Left lung (tissue), 10 donors: ENCODE data around the gene MICB. TPM values are rescaled to one million over a fixed set of nuclear protein-coding genes. Genes with fewer than 3 reads are reported as not detected.
"Not testable (repeated sequence)": the region's sequence is repeated elsewhere in the genome, so short reads cannot be mapped to it uniquely, and the experiment has no call there.

Experiments
- ATAC-seq: fragments of 200-7000 bp; cut with Tn5 transposase; one replicate; pipeline ENCODE4 v1.9.1; 2020; ENCODE audit warnings: moderate library complexity
- DNase-seq, 4 donors: peaks; one replicate each; pipeline ENCODE4 v3.0.0-alpha.2; 2013 to 2020
- H3K27ac ChIP-seq, 2 donors: fragments of 200-600 bp; sonication (generic) in 1 of 2; one replicate each; pipeline versions ENCODE4 v1.5.0 to v1.8.0; 2020 to 2021
- H3K27me3 ChIP-seq, 2 donors: fragments of 200-600 bp; sonication (generic) in 1 of 2; one replicate each; pipeline versions ENCODE4 v1.5.0 to v1.8.0; 2020 to 2021
- H3K36me3 ChIP-seq, 2 donors: fragments of 200-600 bp; sonication (generic) in 1 of 2; one replicate each; pipeline versions ENCODE4 v1.5.0 to v1.8.0; 2020 to 2021
- H3K4me1 ChIP-seq, 2 donors: fragments of 200-600 bp; one replicate each; pipeline ENCODE4 v1.8.0; 2021
- H3K4me3 ChIP-seq, 2 donors: fragments of 200-600 bp; sonication (generic) in 1 of 2; one replicate each; pipeline versions ENCODE4 v1.5.0 to v1.8.0; 2020 to 2021; ENCODE audit warnings: mild to moderate bottlenecking in 1 of 2
- H3K9me3 ChIP-seq, 2 donors: fragments of 200-600 bp; sonication (generic) in 1 of 2; one replicate each; pipeline versions ENCODE4 v1.5.0 to v1.8.0; 2020 to 2021
- CTCF ChIP-seq, 2 donors: fragments of 200-600 bp; sonication (generic) in 1 of 2; IDR thresholded peaks; one replicate each; pipeline versions ENCODE4 v1.5.0 to v1.8.0; 2021; ENCODE audit warnings: antibody characterized with exemption in 2 of 2
- intact Hi-C, 2 donors: fragments of 100-400 bp; cut with DNase I; formaldehyde crosslinking; loops; one replicate each; pipeline versions ENCODE4 v1.11.2 to v1.14.2; 2022
- polyA plus RNA-seq, 6 donors: library from polyadenylated mRNA; unstranded; fragments of 120-200 nt; gene quantifications; one replicate each; pipeline ENCODE4 v1.2.1, GENCODE V29; 2013; ENCODE audit not compliant: insufficient read length in 6 of 6
- total RNA-seq, 2 donors: library from RNA; stranded (reverse); fragmentation: NEBNext Ultra II Directional; extraction: Animal tissue kit (Norgen Biotek cat#: 25700); gene quantifications; one replicate each; pipeline ENCODE4 v1.2.1, GENCODE V29; 2021
- donor health status: DM: no; HTN: yes; CAD: no.
- donor health status: DM: no; HTN: no; CAD: no.

MICB gene
- total and polyA plus RNA-seq, 8 donors = 0.80 to 11.3 (median 2.3) TPM

GRCh38 chr6:31498748-31499147 lies 803 bp downstream of the MICB start:
- H3K27ac ChIP-seq = no peak overlapping the region
- intact Hi-C loops = loop anchor here in 1 of 2 donors (10.0 kb wide), 1 partner anchor 96 kb away; the partner anchor contains the start of gene NCR3
- H3K4me1 ChIP-seq = peaks cover 0 to 39% of the 10 kb centered on the region in 2 donors
- no peak for TF ChIP-seq CTCF (IDR thresholded peaks at IDR 0.05)
- no peaks in the 10 kb centered on the region for H3K27me3 ChIP-seq
- no peaks in the 10 kb centered on the region for H3K36me3 ChIP-seq
- H3K4me3 ChIP-seq = peak overlapping the region in 1 of 2 donors; percentile 67
- DNase-seq = peak in 1 of 4 donors; percentile 86
- ATAC-seq = peak; percentile 1
- H3K9me3 ChIP-seq = no peaks in the 10 kb centered on the region

- H3K9me3 ChIP-seq, H3K27me3 ChIP-seq, ATAC-seq, H3K27ac ChIP-seq, H3K36me3 ChIP-seq, H3K4me3 ChIP-seq, DNase-seq: not testable (repeated sequence)
- intact Hi-C loops = loop anchor here in 1 of 2 donors (10.0 kb wide), 1 partner anchor 95 kb away; the partner anchor contains the start of gene NCR3
- H3K4me1 ChIP-seq = peaks cover 0 to 37% of the 10 kb centered on the region in 2 donors
Measured at GRCh38 chr6:31499648-31500047, 1.7 kb downstream of the MICB start.

GRCh38 chr6:31502586-31502985 lies 4.6 kb downstream of the MICB start:
- Histone ChIP-seq H3K27ac (no peak overlapping the region), H3K27me3 (no peaks in the 10 kb centered on the region), H3K4me1 (peaks cover 0 to 12% of the 10 kb centered on the region in 2 donors), H3K4me3 (no peak overlapping the region), H3K9me3 (no peaks in the 10 kb centered on the region), H3K36me3 (peaks cover 0 to 22% of the 10 kb centered on the region in 2 donors)
- TF ChIP-seq CTCF (IDR thresholded peaks at IDR 0.05) = no peak
- DNase-seq (no peak), ATAC-seq (no peak)
- intact Hi-C loops = no loop called here

- H3K27ac ChIP-seq, DNase-seq, H3K4me1 ChIP-seq, ATAC-seq, H3K4me3 ChIP-seq, intact Hi-C loops, H3K27me3 ChIP-seq, H3K9me3 ChIP-seq: not testable (repeated sequence)
- peaks cover 0 to 62% of the 10 kb centered on the region in 2 donors for H3K36me3 ChIP-seq
Measured at GRCh38 chr6:31509036-31509435, 11.1 kb downstream of the MICB start.

- intact Hi-C loops = no loop called here
- Histone ChIP-seq H3K4me3 (no peak overlapping the region), H3K4me1 (no peaks in the 10 kb centered on the region), H3K36me3 (peaks cover 0 to 62% of the 10 kb centered on the region in 2 donors), H3K27me3 (no peaks in the 10 kb centered on the region), H3K27ac (no peak overlapping the region), H3K9me3 (no peaks in the 10 kb centered on the region)
- DNase-seq (no peak), ATAC-seq (no peak)
- TF ChIP-seq CTCF (IDR thresholded peaks at IDR 0.05) = no peak
Measured at GRCh38 chr6:31510007-31510406, 12.1 kb downstream of the MICB start.

GRCh38 chr6:31513456-31514165 lies 15.7 kb downstream of the MICB start:
- TF ChIP-seq CTCF (IDR thresholded peaks at IDR 0.05) = no peak

More at GRCh38 chr6:31513456-31514165, 15.7 kb downstream of the MICB start:
- ATAC-seq = no peak
- intact Hi-C loops = no loop called here
- no peak for DNase-seq
- H3K27ac ChIP-seq = no peak overlapping the region
- no peaks in the 10 kb centered on the region for H3K9me3 ChIP-seq
- peaks cover 0 to 10% of the 10 kb centered on the region in 2 donors for H3K4me1 ChIP-seq
- no peak overlapping the region for H3K4me3 ChIP-seq
- H3K36me3 ChIP-seq = peaks cover 0 to 29% of the 10 kb centered on the region in 2 donors
- H3K27me3 ChIP-seq = no peaks in the 10 kb centered on the region
